B cell (primary cell): ENCODE data around the gene TSPAN18. TPM values are rescaled to one million over a fixed set of nuclear protein-coding genes. Genes with fewer than 3 reads are reported as not detected.

Experiments used
- ATAC-seq: fragments of 200-7000 bp; cut with Tn5 transposase; one replicate; pipeline ENCODE4 v1.10.0; 2021; ENCODE audit warnings: low read depth, mild to moderate bottlenecking, moderate number of reproducible peaks, moderate library complexity
- CTCF ChIA-PET: fragments of 350-600 bp; sonication (Branson Sonifier 250); formaldehyde crosslinking; loops from one replicate; lab custom pipeline; 2021; ENCODE audit warnings: antibody characterized with exemption, inconsistent platforms; lab: Charles Lee
- POLR2A ChIA-PET: fragments of 350-600 bp; sonication (Branson Sonifier 250); formaldehyde crosslinking; loops from one replicate; lab custom pipeline; 2021; ENCODE audit warnings: antibody characterized with exemption; lab: Charles Lee
- DNase-seq: peaks from one replicate; pipeline ENCODE4 v3.0.0; 2013
- H2AFZ ChIP-seq: 2 replicates; pipeline ENCODE4 v1.6.1; 2012; ENCODE audit warnings: mild to moderate bottlenecking, low read depth, low read length; ENCODE audit not compliant: insufficient read depth, poor library complexity, severe bottlenecking
- H3K27ac ChIP-seq, 2 donors: 1 replicate in 1 of 2; 2 replicates in 1 of 2; pipeline ENCODE4 v1.5.1; 2012 to 2013; ENCODE audit warnings: low read length in 2 of 2, mild to moderate bottlenecking in 2 of 2, moderate library complexity in 1 of 2
- H3K27me3 ChIP-seq, 4 experiments: fragments of 200-600 bp in 1 of 4; sonication (generic) in 1 of 4; replicated peaks in 1 of 4; 1 replicate in 2 of 4; 2 replicates in 2 of 4; pipeline versions ENCODE4 v1.6.1 to v1.7.0; 2013 to 2016; ENCODE audit warnings: low read length in 3 of 4, mild to moderate bottlenecking in 2 of 4, mixed read lengths in 1 of 4, moderate library complexity in 1 of 4; ENCODE audit not compliant: insufficient read depth in 4 of 4, control insufficient read depth in 3 of 4; ENCODE audit errors: control extremely low read depth in 1 of 4
- H3K36me3 ChIP-seq, 2 experiments: replicated peaks in 1 of 2; 1 replicate in 1 of 2; 2 replicates in 1 of 2; pipeline versions ENCODE4 v1.6.1 to v1.7.1; 2013; ENCODE audit warnings: low read length in 1 of 2; ENCODE audit not compliant: insufficient read depth in 2 of 2, control insufficient read depth in 1 of 2; ENCODE audit errors: control extremely low read depth in 1 of 2, extremely low read depth in 1 of 2
- H3K4me1 ChIP-seq, 2 donors: fragments of 200-600 bp in 1 of 2; sonication (generic) in 1 of 2; 1 replicate in 1 of 2; 2 replicates in 1 of 2; pipeline versions ENCODE4 v1.5.1 to v1.6.1; 2013 to 2017; ENCODE audit warnings: low read length in 2 of 2; ENCODE audit not compliant: control insufficient read depth in 2 of 2, insufficient read depth in 2 of 2
- H3K4me2 ChIP-seq: replicated peaks from 2 replicates; pipeline ENCODE3; 2012; ENCODE audit warnings: mild to moderate bottlenecking, low read depth, low read length; ENCODE audit not compliant: poor library complexity, severe bottlenecking
- H3K4me3 ChIP-seq, 5 experiments: fragments of 200-600 bp in 1 of 5; sonication (generic) in 1 of 5; 1 replicate in 3 of 5; 2 replicates in 2 of 5; pipeline versions ENCODE4 v1.5.1 to v1.7.0; 2011 to 2016; ENCODE audit warnings: low read length in 4 of 5, mild to moderate bottlenecking in 4 of 5, low read depth in 2 of 5, control low read depth in 1 of 5, moderate library complexity in 1 of 5; ENCODE audit not compliant: insufficient read depth in 1 of 5; ENCODE audit errors: control extremely low read depth in 1 of 5, extremely low read depth in 1 of 5
- H3K79me2 ChIP-seq: fragments of 200-600 bp; sonication (generic); one replicate; pipeline ENCODE4 v1.6.0; 2016; ENCODE audit warnings: low read length; ENCODE audit not compliant: control insufficient read depth, insufficient read depth
- H3K9ac ChIP-seq: fragments of 200-600 bp; sonication (generic); 2 replicates; pipeline ENCODE4 v1.6.1; 2017; ENCODE audit warnings: mild to moderate bottlenecking, low read length, moderate library complexity
- H3K9me3 ChIP-seq, 3 donors: one replicate each; pipeline versions ENCODE4 v1.6.1 to v1.7.1; 2013; ENCODE audit warnings: low read length in 2 of 3; ENCODE audit not compliant: control insufficient read depth in 2 of 3, insufficient read depth in 1 of 3; ENCODE audit errors: control extremely low read depth in 1 of 3
- H4K20me1 ChIP-seq: 2 replicates; pipeline ENCODE4 v1.6.0; 2012; ENCODE audit warnings: mild to moderate bottlenecking, low read length; ENCODE audit not compliant: insufficient read depth, control insufficient read depth, poor library complexity, severe bottlenecking
- H3K27ac Mint-ChIP-seq: one replicate; pipeline ENCODE4 v1.8.0; 2021; ENCODE audit warnings: mixed read lengths
- H3K27me3 Mint-ChIP-seq: one replicate; pipeline ENCODE4 v1.8.0; 2021; ENCODE audit warnings: mixed read lengths
- H3K4me1 Mint-ChIP-seq: one replicate; pipeline ENCODE4 v1.8.0; 2021; ENCODE audit warnings: mixed read lengths
- H3K4me3 Mint-ChIP-seq: one replicate; pipeline ENCODE4 v1.8.0; 2021; ENCODE audit warnings: mixed read lengths
- H3K9me3 Mint-ChIP-seq: one replicate; pipeline ENCODE4 v1.8.0; 2022; ENCODE audit warnings: mixed read lengths; ENCODE audit not compliant: insufficient read depth
- CTCF ChIP-seq: fragments of 200-600 bp; IDR thresholded peaks from one replicate; pipeline ENCODE4 v1.8.0; 2022; ENCODE audit warnings: antibody characterized with exemption, mild to moderate bottlenecking
- EZH2 ChIP-seq: IDR thresholded peaks from 2 replicates; pipeline ENCODE4 v1.6.1; 2012; ENCODE audit warnings: borderline replicate concordance, low read depth, mild to moderate bottlenecking, moderate library complexity, low read length; ENCODE audit not compliant: insufficient read depth, poor library complexity, severe bottlenecking
- WGBS: methylation state at CpG from one replicate; pipeline ENCODE4 v1.1.5; 2013; ENCODE audit warnings: missing lambda C conversion rate; ENCODE audit not compliant: insufficient coverage; 5-methylcytosine and 5-hydroxymethylcytosine counted together
- intact Hi-C: fragments of 100-400 bp; cut with micrococcal nuclease; formaldehyde crosslinking; loops from one replicate; pipeline ENCODE4 v1.10.0; 2022
- polyA plus RNA-seq: library from polyadenylated mRNA; depleted of rRNA; stranded (reverse); fragments of >200 nt; gene quantifications from 2 replicates; pipeline ENCODE4 v1.2.3, GENCODE V29; 2012
- total RNA-seq, 2 donors: library from RNA; stranded (reverse); fragments of 120-200 nt in 1 of 2; gene quantifications; 1 replicate in 1 of 2; 2 replicates in 1 of 2; pipeline versions ENCODE4 v1.2.3 to v1.2.4, GENCODE V29; 2013 to 2022

The TSPAN18 gene
- total and polyA plus RNA-seq, 2 donors (not counting 1 experiment from before 2014, with no cell fraction given) = 0.75 to 2.0 TPM

- Histone ChIP-seq H2AFZ (no peak overlapping the region), H3K79me2 (no peaks in the 10 kb centered on the region), H3K4me3 (no peak overlapping the region), H4K20me1 (no peaks in the 10 kb centered on the region), H3K27me3 (peaks cover 0 to 9% (median 1%) of the 10 kb centered on the region in 4 experiments), H3K27ac (no peak overlapping the region), H3K4me2 (no peak overlapping the region), H3K9ac (no peak overlapping the region), H3K9me3 (peaks cover 0 to 24% (median 6%) of the 10 kb centered on the region in 3 donors), H3K36me3 (no peaks in the 10 kb centered on the region), H3K4me1 (no peaks in the 10 kb centered on the region)
- ChIA-PET POLR2A (no interaction called here), CTCF (no interaction called here)
- peaks cover 4% of the 10 kb centered on the region for H3K9me3 Mint-ChIP-seq
- no peak overlapping the region for H3K27ac Mint-ChIP-seq
- H3K4me3 Mint-ChIP-seq = no peak overlapping the region
- peaks cover 34% of the 10 kb centered on the region for H3K27me3 Mint-ChIP-seq
- intact Hi-C loops = no loop called here
- H3K4me1 Mint-ChIP-seq = no peaks in the 10 kb centered on the region
- 84% methylated on average over 3 of the region's 4 CpGs for WGBS
- TF ChIP-seq EZH2 (no peak), CTCF (no peak)
- ATAC-seq (no peak), DNase-seq (no peak)
Measured at GRCh38 chr11:44702889-44703288, 23.9 kb upstream of the TSPAN18 start.

GRCh38 chr11:44707094-44707493, 19.7 kb upstream of the TSPAN18 start:
- Histone ChIP-seq H3K79me2 (no peaks in the 10 kb centered on the region), H3K4me3 (no peak overlapping the region), H3K4me1 (no peaks in the 10 kb centered on the region), H3K4me2 (no peak overlapping the region), H2AFZ (no peak overlapping the region), H3K36me3 (no peaks in the 10 kb centered on the region), H3K27ac (no peak overlapping the region), H3K9me3 (peaks cover 0 to 40% (median 6%) of the 10 kb centered on the region in 3 donors), H3K9ac (no peak overlapping the region), H4K20me1 (no peaks in the 10 kb centered on the region), H3K27me3 (peaks cover 0 to 17% (median 0%) of the 10 kb centered on the region in 4 experiments)
- no peaks in the 10 kb centered on the region for H3K4me1 Mint-ChIP-seq
- intact Hi-C loops = no loop called here
- ATAC-seq (no peak), DNase-seq (no peak)
- peaks cover 21% of the 10 kb centered on the region for H3K27me3 Mint-ChIP-seq
- no peak overlapping the region for H3K4me3 Mint-ChIP-seq
- peaks cover 4% of the 10 kb centered on the region for H3K9me3 Mint-ChIP-seq
- no CpG with 5 or more reads among the region's 2 CpGs for WGBS
- ChIA-PET POLR2A (no interaction called here), CTCF (interaction anchor here (0.8 kb wide), 1 partner anchor 111 kb away, joined by 3 read pairs; no protein-coding TSS in a partner anchor)
- no peak overlapping the region for H3K27ac Mint-ChIP-seq
- TF ChIP-seq EZH2 (no peak), CTCF (no peak)
